Measurements from ENCODE around the gene TMEM263. TPM values are rescaled to one million over a fixed set of nuclear protein-coding genes. Genes with fewer than 3 reads are reported as not detected.
"Not testable (repeated sequence)": the region's sequence is repeated elsewhere in the genome, so short reads cannot be mapped to it uniquely, and the experiment has no call there.

TMEM263 gene
- total and polyA plus RNA-seq, 2 donors (not counting 3 experiments of a cell fraction or from before 2014, with no cell fraction given) = 22.5 to 72.5 TPM

GRCh38 chr12:106994579-106995220 lies 39.0 kb downstream of the TMEM263 start:
- DNase-seq (ENCODE audit: low read depth, low spot score) = no peak
- BruUV-seq (replicated peaks) = no TSS peak
- dilution Hi-C loops (cut with MboI; ENCODE audit: extremely low pct_ligation_motif_present, low sequenced_read_pairs) (no loop called here), intact Hi-C loops (cut with micrococcal nuclease) (no loop called here)
- no peak for FAIRE-seq
- Histone ChIP-seq H3K4me2 (ENCODE audit: insufficient read depth, low read length) (no peak overlapping the region), H3K4me3 (replicated peaks in 1 of 3; ENCODE audit: insufficient read depth in 1 of 3, low read depth in 1 of 3, low read length in 3 of 3) (no peak overlapping the region), H2AFZ (ENCODE audit: low read depth, low read length) (no peak overlapping the region), H3K9ac (replicated peaks; ENCODE audit: extremely low read depth, insufficient read depth, low read length) (no peak overlapping the region), H4K20me1 (replicated peaks; ENCODE audit: control insufficient read depth, extremely low read depth, insufficient read depth, low read length) (no peaks in the 10 kb centered on the region), H3K9me1 (replicated peaks; ENCODE audit: control insufficient read depth, extremely low read depth, insufficient read depth, low read length) (no peaks in the 10 kb centered on the region), H3K27me3 (ENCODE audit: control insufficient read depth in 2 of 2, insufficient read depth in 2 of 2, low read length in 2 of 2) (no peaks in the 10 kb centered on the region), H3K9me3 (replicated peaks; ENCODE audit: control insufficient read depth, insufficient read depth, low read length) (no peaks in the 10 kb centered on the region), H3K36me3 (ENCODE audit: control insufficient read depth in 2 of 2, extremely low read depth in 1 of 2, insufficient read depth in 2 of 2, low read length in 2 of 2) (peaks cover 0 to 2% of the 10 kb centered on the region in 2 experiments), H3K27ac (ENCODE audit: insufficient read depth, low read depth, low read length) (no peak overlapping the region), H3K4me1 (ENCODE audit: control insufficient read depth, extremely low read depth, insufficient read depth, low read length) (no peaks in the 10 kb centered on the region), H3K79me2 (ENCODE audit: control insufficient read depth, insufficient read depth, low read length) (no peaks in the 10 kb centered on the region)
- POLR2A ChIA-PET = no interaction called here
- TF ChIP-seq CTCF (IDR thresholded peaks at IDR 0.05; ENCODE audit: extremely low read depth in 1 of 2, insufficient read depth in 1 of 2, low read depth in 1 of 2, low read length in 2 of 2) = no peak
- TF ChIP-seq FOS (IDR thresholded peaks at IDR 0.05; ENCODE audit: borderline replicate concordance, insufficient read depth, low read length) = no peak
- TF ChIP-seq MAX (IDR thresholded peaks at IDR 0.05; ENCODE audit: insufficient read depth, insufficient read length) = no peak
- no peak for TF ChIP-seq JUN (IDR thresholded peaks at IDR 0.05; ENCODE audit: borderline replicate concordance, insufficient read depth, insufficient read length, low read depth)
- no peak for TF ChIP-seq EZH2 (IDR thresholded peaks at IDR 0.05; ENCODE audit: borderline replicate concordance, low read depth, low read length, severe bottlenecking)
- TF ChIP-seq GATA2 (IDR thresholded peaks at IDR 0.05; ENCODE audit: insufficient read depth, insufficient read length, low read depth, low read length) = no peak
- no peak for TF ChIP-seq POLR2AphosphoS5 (IDR thresholded peaks at IDR 0.05; ENCODE audit: insufficient read depth, low read depth, low read length)
- no peak for TF ChIP-seq POLR2A (IDR thresholded peaks at IDR 0.05; ENCODE audit: low read depth, low read length)
- TF ChIP-seq MYC (IDR thresholded peaks at IDR 0.05; ENCODE audit: low read depth, low read length) = no peak
- CTCF ChIA-PET = no interaction called here

- FAIRE-seq; H3K27ac ChIP-seq (ENCODE audit: insufficient read depth, low read depth, low read length); H3K27me3 ChIP-seq (ENCODE audit: control insufficient read depth in 2 of 2, insufficient read depth in 2 of 2, low read length in 2 of 2); dilution Hi-C loops (cut with MboI; ENCODE audit: extremely low pct_ligation_motif_present, low sequenced_read_pairs); H3K9me1 ChIP-seq (replicated peaks; ENCODE audit: control insufficient read depth, extremely low read depth, insufficient read depth, low read length); H3K9ac ChIP-seq (replicated peaks; ENCODE audit: extremely low read depth, insufficient read depth, low read length); H3K4me1 ChIP-seq (ENCODE audit: control insufficient read depth, extremely low read depth, insufficient read depth, low read length); H3K79me2 ChIP-seq (ENCODE audit: control insufficient read depth, insufficient read depth, low read length); POLR2A ChIA-PET; BruUV-seq (replicated peaks); H2AFZ ChIP-seq (ENCODE audit: low read depth, low read length); H3K4me3 ChIP-seq (replicated peaks in 1 of 3; ENCODE audit: insufficient read depth in 1 of 3, low read depth in 1 of 3, low read length in 3 of 3); intact Hi-C loops (cut with micrococcal nuclease); H3K9me3 ChIP-seq (replicated peaks; ENCODE audit: control insufficient read depth, insufficient read depth, low read length); H3K36me3 ChIP-seq (ENCODE audit: control insufficient read depth in 2 of 2, extremely low read depth in 1 of 2, insufficient read depth in 2 of 2, low read length in 2 of 2); CTCF ChIA-PET; H4K20me1 ChIP-seq (replicated peaks; ENCODE audit: control insufficient read depth, extremely low read depth, insufficient read depth, low read length); H3K4me2 ChIP-seq (ENCODE audit: insufficient read depth, low read length); DNase-seq (ENCODE audit: low read depth, low spot score): not testable (repeated sequence)
These were observed 40.4 kb downstream of the TMEM263 start for GRCh38 chr12:106996102-106996501.
